NT2/D1 (cell line): Measurements from ENCODE around the gene SCGB1D1.

ENCODE experiments used
- DNase-seq: peaks from one replicate; pipeline ENCODE4 v3.0.0-alpha.2; 2011; ENCODE audit warnings: low read depth, low spot score
- H3K27me3 ChIP-seq: 2 replicates; pipeline ENCODE4 v1.6.0; 2011; ENCODE audit warnings: mild to moderate bottlenecking; ENCODE audit not compliant: insufficient read length, insufficient read depth
- H3K36me3 ChIP-seq: 2 replicates; pipeline ENCODE4 v1.6.1; 2011; ENCODE audit warnings: mild to moderate bottlenecking, low read length, mixed read lengths; ENCODE audit not compliant: insufficient read depth, insufficient read length
- H3K4me1 ChIP-seq: 2 replicates; pipeline ENCODE4 v1.5.1; 2011; ENCODE audit not compliant: insufficient read depth, insufficient read length
- H3K4me3 ChIP-seq: 2 replicates; pipeline ENCODE4 v1.5.1; 2011; ENCODE audit warnings: low read depth; ENCODE audit not compliant: insufficient read length
- H3K9ac ChIP-seq: 2 replicates; pipeline ENCODE4 v1.6.0; 2011; ENCODE audit warnings: low read depth; ENCODE audit not compliant: insufficient read length
- H3K9me3 ChIP-seq: 2 replicates; pipeline ENCODE4 v1.5.1; 2011; ENCODE audit warnings: mild to moderate bottlenecking, low read length; ENCODE audit not compliant: insufficient read depth
- SUZ12 ChIP-seq: IDR thresholded peaks from 2 replicates; pipeline ENCODE4 v1.6.1; 2011; ENCODE audit not compliant: insufficient read length, insufficient read depth; ENCODE audit errors: extremely low read depth
- YY1 ChIP-seq: IDR thresholded peaks from 2 replicates; pipeline ENCODE4 v1.6.1; 2011; ENCODE audit not compliant: insufficient read length, insufficient read depth
- ZNF274 ChIP-seq: IDR thresholded peaks from 2 replicates; pipeline ENCODE4 v1.6.1; 2011; ENCODE audit warnings: mild to moderate bottlenecking, low read depth, low read length

The SCGB1D1 gene

GRCh38 chr11:62233730-62234129 is 43.7 kb downstream of the SCGB1D1 start:
- no peak overlapping the region for H3K4me3 ChIP-seq
- no peaks in the 10 kb centered on the region for H3K4me1 ChIP-seq
- H3K27me3 ChIP-seq = no peaks in the 10 kb centered on the region
- no peak overlapping the region for H3K9ac ChIP-seq
- DNase-seq = no peak
- no peaks in the 10 kb centered on the region for H3K9me3 ChIP-seq
- H3K36me3 ChIP-seq = no peaks in the 10 kb centered on the region
- TF ChIP-seq SUZ12 (no peak), YY1 (no peak)

DNA sequence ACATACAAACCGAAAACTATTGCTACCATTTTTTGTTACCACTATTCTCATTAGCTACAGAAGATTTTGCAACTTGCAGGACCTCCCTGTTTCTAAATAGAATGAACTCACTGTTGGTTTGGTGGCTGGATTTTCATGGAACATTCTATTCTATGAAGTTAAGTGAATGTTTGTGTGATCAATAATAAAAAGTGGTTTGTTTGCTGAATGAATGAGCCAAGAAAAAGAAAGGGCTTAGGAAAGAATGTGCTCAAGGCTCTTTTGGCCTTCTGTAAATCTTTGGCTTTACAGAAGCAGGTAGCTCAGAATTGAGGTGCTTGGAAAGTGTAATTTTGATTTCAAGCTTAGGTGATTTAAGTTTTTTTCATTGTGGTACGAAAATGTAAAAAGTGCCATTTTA is 46.2 kb downstream of the SCGB1D1 start:
- no peak for TF ChIP-seq YY1
- H3K9ac ChIP-seq = no peak overlapping the region
- no peaks in the 10 kb centered on the region for H3K36me3 ChIP-seq
- H3K4me1 ChIP-seq = no peaks in the 10 kb centered on the region
- no peak overlapping the region for H3K4me3 ChIP-seq
- H3K27me3 ChIP-seq = no peaks in the 10 kb centered on the region
- no peaks in the 10 kb centered on the region for H3K9me3 ChIP-seq
- DNase-seq = no peak

- H3K4me1 ChIP-seq = peaks cover 5% of the 10 kb centered on the region
- TF ChIP-seq ZNF274 (no peak), YY1 (no peak), SUZ12 (no peak)
- no peak for DNase-seq
- H3K9ac ChIP-seq = no peak overlapping the region
- no peaks in the 10 kb centered on the region for H3K27me3 ChIP-seq
- H3K9me3 ChIP-seq = no peaks in the 10 kb centered on the region
- H3K4me3 ChIP-seq = no peak overlapping the region
- H3K36me3 ChIP-seq = no peaks in the 10 kb centered on the region
Measured at GRCh38 chr11:62237499-62237898, 47.5 kb downstream of the SCGB1D1 start.

- Histone ChIP-seq H3K4me3 (no peak overlapping the region), H3K9me3 (no peaks in the 10 kb centered on the region), H3K27me3 (no peaks in the 10 kb centered on the region), H3K9ac (no peak overlapping the region), H3K36me3 (no peaks in the 10 kb centered on the region), H3K4me1 (peaks cover 5% of the 10 kb centered on the region)
- no peak for TF ChIP-seq ZNF274
- TF ChIP-seq YY1 = no peak
- no peak for TF ChIP-seq SUZ12
- no peak for DNase-seq
Measured at GRCh38 chr11:62238151-62238550, 48.1 kb downstream of the SCGB1D1 start.

DNA sequence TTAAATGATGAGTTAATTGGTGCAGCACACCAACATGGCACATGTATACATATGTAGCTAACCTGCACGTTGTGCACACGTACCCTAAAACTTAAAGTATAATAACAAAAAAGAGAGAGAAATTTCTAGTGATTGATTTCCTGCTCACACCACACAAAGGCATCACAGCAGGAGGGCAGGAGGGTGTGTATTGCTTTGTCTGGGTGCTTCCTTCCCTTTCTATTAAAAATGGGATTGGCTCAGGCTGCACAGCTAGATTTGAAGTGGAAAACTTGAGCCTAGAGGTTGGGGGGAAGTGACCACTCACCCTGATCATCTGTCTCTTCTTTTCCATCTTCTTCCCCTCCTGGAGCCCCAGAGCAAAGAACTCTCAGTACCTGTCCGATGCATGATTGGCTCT is 51.1 kb downstream of the SCGB1D1 start:
- Histone ChIP-seq H3K4me3 (no peak overlapping the region), H3K4me1 (peaks cover 5% of the 10 kb centered on the region), H3K9ac (no peak overlapping the region), H3K9me3 (no peaks in the 10 kb centered on the region), H3K36me3 (no peaks in the 10 kb centered on the region), H3K27me3 (no peaks in the 10 kb centered on the region)
- TF ChIP-seq YY1 (no peak), ZNF274 (no peak), SUZ12 (no peak)
- DNase-seq = no peak

- Histone ChIP-seq H3K4me3 (no peak within 1 kb of the TSS), H3K27me3 (no peaks in the 10 kb centered on the region), H3K4me1 (peaks cover 5% of the 10 kb centered on the region), H3K9ac (no peak within 1 kb of the TSS), H3K9me3 (no peaks in the 10 kb centered on the region), H3K36me3 (no peaks in the 10 kb centered on the region)
- peak; percentile 15 for DNase-seq
- TF ChIP-seq ZNF274 = no peak
- TF ChIP-seq SUZ12 = no peak
- no peak for TF ChIP-seq YY1
Measured at GRCh38 chr11:62242021-62242420, 52.0 kb downstream of the SCGB1D1 start, which contains the start of gene SCGB1D2. TSS of gene SCGB1D2 (plus strand) at chr11:62242239. CDS start at chr11:62242308, 69 bp downstream.
